HG02642 (cell line): ENCODE data around the gene NOX4.

Experiments used
- ATAC-seq: cut with Tn5 transposase; IDR thresholded peaks from one replicate; pipeline ENCODE4 v1.9.1; 2021; ENCODE audit warnings: mild to moderate bottlenecking; ENCODE audit not compliant: unreplicated experiment, poor library complexity

The NOX4 gene

GRCh38 chr11:89490981-89491690 lies at the start of gene NOX4:
Gene NOX4, minus strand, starts transcription at chr11:89491375. Its CDS starts 129 bp downstream, at chr11:89491246.
- ATAC-seq: no peak

DNA sequence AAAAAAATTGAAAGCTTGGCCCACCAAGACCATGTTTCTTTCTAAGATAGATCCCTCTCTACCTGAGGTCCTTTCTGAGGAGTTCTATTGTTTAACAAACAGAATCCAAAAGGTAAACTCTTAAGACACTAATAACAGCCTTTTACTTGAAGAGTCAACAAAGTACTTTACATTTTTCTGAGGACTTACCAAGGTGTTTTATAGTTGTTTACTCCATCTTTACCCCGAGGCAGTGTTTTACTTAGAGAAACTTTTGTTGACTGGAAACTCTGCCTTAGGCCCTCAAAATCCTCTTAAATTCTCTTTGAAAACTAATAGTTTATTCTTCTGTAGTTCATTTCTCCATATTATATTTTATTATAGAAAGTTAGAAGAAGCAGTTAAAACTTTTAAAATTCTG lies 49.7 kb upstream of the NOX4 start:
- ATAC-seq: no peak

DNA sequence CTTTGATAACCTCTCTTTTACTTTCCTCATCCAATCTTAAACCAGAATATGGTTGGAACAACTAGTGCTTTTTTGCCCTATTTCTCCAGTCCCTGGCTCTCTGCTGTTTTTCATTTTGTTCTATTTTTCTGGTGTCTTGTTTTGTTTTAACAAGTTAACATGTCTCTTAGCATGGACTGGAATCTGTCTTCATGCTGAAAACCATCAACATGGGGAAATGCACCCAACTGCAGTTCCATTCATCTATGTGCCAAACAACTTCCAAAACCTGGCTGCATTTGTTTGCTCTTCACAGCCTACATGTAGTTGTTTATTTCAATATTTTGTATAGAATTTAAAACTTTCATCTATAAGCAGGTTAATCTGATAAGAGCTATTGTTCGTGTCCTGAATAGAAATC lies 46.8 kb upstream of the NOX4 start:
- ATAC-seq: no peak

DNA sequence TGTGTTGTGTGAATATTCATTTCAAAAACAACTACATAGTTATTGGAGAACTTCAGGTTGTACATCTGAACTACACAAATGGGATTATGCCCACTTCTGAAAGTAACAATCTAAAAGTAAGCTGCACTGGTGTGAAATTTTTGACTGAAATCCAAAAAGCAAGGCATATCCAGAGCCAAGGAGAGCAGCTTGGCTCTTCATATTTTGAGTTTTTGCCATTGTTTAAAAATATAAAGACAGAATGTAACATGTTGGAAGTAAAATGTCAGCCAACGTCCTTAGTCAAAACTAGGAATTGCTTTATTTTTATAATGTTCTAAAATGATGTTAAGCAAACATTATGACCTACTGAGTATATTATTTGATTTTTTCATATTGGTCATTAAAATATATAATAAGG lies 45.8 kb upstream of the NOX4 start:
- no peak for ATAC-seq

- ATAC-seq: no peak
Observed at GRCh38 chr11:89535221-89535620, 44.0 kb upstream of the NOX4 start.

DNA sequence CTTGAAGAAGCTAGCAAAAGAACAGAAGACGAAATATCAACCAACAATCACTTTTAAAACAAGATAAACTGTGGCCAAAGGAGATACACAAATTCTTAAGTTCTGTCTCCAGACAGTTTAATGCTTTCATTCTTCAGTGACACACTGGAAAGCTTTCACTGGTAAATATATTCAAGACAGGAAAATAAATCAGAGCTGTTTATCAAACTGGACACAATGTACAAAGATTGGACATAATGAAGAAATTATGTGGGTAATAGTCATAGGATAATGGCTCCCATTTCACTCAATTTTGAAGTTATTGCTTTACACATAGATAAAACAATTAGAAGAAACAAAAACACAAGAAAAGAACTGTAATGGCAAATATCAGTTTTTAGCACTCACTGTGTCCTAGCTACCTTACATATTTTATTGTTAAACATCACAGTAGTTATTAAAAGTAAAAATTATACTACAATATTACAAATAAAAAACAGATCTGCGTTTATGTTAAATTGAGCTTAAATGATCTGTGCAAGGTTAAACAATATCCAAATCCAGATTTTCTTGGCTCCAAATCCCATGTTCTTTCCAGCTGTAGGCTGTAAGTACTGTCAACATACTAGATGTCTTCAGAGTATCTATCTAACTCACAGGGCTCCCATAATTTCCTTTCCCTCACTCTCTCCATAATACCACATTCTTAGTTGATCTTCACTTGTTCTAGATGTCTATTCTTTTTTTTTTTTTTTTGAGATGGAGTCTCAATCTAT lies 38.6 kb upstream of the NOX4 start:
- no peak for ATAC-seq

DNA sequence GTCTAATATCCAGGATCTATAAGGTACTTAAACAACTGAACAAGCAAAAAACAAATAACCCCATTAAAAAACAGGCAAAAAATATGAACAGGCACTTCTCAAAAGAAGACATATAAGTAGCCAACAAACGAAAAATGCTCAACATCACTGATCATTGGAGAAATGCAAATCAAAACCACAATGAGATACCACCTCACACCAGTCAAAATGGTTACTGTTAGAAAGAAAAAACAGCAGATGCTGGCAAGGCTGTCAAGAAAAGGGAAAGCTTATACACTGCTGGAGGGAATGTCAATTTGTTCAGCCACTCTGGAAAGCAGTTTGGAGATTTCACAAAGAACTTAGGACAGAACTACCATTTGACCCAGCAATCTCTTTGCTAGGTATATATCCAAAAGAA lies 30.6 kb upstream of the NOX4 start:
- ATAC-seq: no peak

DNA sequence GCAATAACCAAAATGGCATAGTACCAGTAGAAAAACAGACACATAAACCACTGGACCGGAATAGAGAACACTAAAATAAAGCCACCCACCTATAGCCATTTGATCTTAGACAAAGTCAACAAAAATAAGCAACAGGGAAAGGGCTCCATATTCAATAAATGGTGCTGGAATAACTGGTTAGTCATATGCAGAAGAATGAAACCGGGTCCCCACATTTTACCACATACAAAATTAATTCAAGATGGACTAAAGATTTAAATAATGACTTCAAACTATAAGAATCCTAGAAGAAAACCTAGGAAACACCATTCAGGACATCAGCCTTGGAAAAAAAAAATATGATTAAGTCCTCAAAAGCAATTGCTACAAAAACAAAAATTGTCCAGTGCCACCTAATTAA lies 30.1 kb upstream of the NOX4 start:
- ATAC-seq: no peak

DNA sequence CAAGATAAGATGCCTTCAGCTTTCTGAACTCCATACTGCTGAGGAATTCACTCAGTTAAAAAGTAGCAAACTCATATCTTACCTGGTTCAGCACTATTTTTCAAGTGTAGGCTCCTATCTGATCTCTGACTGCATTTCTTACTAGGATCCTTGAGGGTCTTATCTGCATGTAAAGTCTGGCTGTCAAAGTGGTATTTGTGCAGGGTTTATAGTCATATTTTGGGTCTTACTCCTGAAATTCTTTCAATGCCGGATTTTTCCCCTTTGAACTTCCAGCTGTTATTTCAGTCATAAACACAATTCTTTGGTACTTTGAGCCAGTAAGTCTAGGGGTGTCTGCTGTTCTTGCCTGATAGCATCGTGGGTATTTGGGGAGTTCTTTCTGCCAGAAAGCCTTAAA lies 25.3 kb upstream of the NOX4 start:
- ATAC-seq: no peak

DNA sequence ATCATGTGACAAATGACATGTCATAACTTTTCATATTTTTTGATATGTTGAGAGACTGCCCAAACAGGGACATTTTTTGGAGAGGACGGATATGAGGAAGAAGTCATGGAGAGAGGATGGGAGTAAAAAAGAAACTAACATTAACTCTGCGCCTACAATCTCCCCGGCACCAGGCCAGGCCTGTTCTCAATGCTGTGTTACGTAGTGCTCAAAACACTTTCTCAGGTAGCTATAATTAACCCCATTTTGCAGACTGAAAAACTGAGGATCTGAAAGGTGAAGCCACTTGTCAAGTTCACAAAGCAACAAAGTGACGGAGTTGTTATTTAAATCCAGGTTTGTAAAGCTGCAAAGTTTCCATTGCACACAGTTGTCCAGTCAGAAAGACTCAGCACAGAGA lies 17.4 kb upstream of the NOX4 start:
- ATAC-seq: no peak

DNA sequence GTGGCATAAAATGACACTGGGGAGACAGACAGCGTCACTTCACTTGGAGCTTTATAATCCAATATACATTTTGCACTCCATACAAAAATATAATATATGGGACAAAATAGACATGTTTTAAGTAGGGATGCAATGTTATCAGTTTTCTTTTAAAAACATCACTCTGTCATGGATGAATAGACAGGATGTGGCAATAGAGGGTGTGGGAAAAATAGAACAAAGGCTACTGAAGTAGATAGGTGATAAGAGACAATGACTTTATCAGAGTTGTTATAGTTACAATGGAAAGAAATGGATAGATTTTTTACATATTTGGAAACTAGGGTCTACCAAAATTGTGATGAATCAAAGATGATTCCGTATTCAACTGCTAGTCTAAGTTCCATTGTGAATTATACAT lies 13.1 kb upstream of the NOX4 start:
- no peak for ATAC-seq

- no peak for ATAC-seq
Observed at GRCh38 chr11:89503422-89503821, 12.2 kb upstream of the NOX4 start.

- ATAC-seq: no peak
Observed at GRCh38 chr11:89502301-89502700, 11.1 kb upstream of the NOX4 start.

DNA sequence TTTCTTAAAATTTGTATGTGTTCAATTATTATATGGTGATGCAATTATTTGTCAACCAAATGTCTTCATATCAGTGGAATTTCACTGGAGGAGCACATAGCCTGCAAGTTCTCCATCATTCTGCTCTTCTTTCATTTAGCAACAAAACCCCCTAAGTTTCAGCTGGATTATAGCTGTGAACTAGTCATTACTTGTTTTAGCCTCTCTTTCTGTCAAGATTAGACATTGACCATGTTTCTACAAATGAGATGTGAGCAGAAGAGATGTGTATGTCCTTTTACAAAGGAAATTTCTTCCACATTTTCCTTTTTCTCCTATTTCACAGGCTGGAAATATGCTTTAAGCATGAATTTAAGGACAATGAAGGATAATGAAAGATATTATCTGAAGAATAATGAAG lies 9.2 kb upstream of the NOX4 start:
- no peak for ATAC-seq

GRCh38 chr11:89498845-89499448 lies 7.8 kb upstream of the NOX4 start:
- ATAC-seq: no peak

- no peak for ATAC-seq
Observed at GRCh38 chr11:89495951-89496350, 4.8 kb upstream of the NOX4 start.

- no peak for ATAC-seq
Observed at GRCh38 chr11:89493431-89493830, 2.3 kb upstream of the NOX4 start.

GRCh38 chr11:89490602-89490980 lies 584 bp downstream of the NOX4 start:
- ATAC-seq: no peak

- no peak for ATAC-seq
Observed at GRCh38 chr11:89489930-89490329, 1.2 kb downstream of the NOX4 start.

DNA sequence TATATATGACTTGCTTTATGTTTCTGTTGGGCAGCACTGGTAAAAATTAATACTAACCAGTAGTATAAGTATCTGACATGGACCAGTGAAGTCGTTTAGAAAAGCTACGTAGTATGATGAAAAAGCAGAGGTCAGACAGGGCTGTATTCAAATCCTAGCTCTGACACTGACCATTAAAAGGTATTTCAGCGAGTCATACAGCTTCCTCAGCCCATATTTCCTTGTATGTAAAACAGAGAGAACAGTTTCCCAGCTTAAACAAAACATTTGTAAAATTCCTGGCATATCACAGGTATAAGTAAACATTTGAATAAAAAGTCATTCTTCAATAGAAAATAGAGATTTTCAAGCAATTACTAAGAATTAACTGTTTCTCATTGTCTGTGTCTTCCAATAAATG lies 4.2 kb downstream of the NOX4 start:
- ATAC-seq: no peak

GRCh38 chr11:89484896-89485295 lies 6.3 kb downstream of the NOX4 start:
- ATAC-seq: no peak

DNA sequence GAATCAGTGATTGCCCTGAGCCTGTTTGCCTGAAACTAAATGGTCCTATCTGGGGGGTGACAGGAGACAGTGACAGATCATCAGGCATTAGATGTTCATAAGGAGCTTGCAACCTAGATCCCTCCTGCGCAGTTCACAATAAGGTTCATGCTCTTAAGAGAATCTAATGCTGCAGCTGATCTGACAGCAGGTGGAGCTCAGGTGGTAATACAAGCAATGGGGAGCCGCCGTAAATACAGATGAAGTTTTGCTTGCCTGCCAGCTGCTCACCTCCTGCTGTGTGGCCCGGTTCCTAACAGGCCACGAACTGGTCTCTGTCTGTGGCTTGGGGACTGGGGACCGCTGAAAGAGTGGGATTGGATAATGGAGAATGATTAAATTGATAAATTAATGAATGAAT lies 14.0 kb downstream of the NOX4 start:
- no peak for ATAC-seq
